B cell (primary cell): ENCODE data around the gene TOPBP1. TPM values are rescaled to one million over a fixed set of nuclear protein-coding genes. Genes with fewer than 3 reads are reported as not detected.

Experiments
- ATAC-seq: fragments of 200-7000 bp; cut with Tn5 transposase; one replicate; pipeline ENCODE4 v1.10.0; 2021; ENCODE audit warnings: low read depth, mild to moderate bottlenecking, moderate number of reproducible peaks, moderate library complexity
- CTCF ChIA-PET: fragments of 350-600 bp; sonication (Branson Sonifier 250); formaldehyde crosslinking; loops from one replicate; lab custom pipeline; 2021; ENCODE audit warnings: antibody characterized with exemption, inconsistent platforms; lab: Charles Lee
- POLR2A ChIA-PET: fragments of 350-600 bp; sonication (Branson Sonifier 250); formaldehyde crosslinking; loops from one replicate; lab custom pipeline; 2021; ENCODE audit warnings: antibody characterized with exemption; lab: Charles Lee
- DNase-seq: peaks from one replicate; pipeline ENCODE4 v3.0.0; 2013
- H2AFZ ChIP-seq: 2 replicates; pipeline ENCODE4 v1.6.1; 2012; ENCODE audit warnings: mild to moderate bottlenecking, low read depth, low read length; ENCODE audit not compliant: insufficient read depth, poor library complexity, severe bottlenecking
- H3K27ac ChIP-seq, 2 donors: 1 replicate in 1 of 2; 2 replicates in 1 of 2; pipeline ENCODE4 v1.5.1; 2012 to 2013; ENCODE audit warnings: low read length in 2 of 2, mild to moderate bottlenecking in 2 of 2, moderate library complexity in 1 of 2
- H3K27me3 ChIP-seq, 4 experiments: fragments of 200-600 bp in 1 of 4; sonication (generic) in 1 of 4; replicated peaks in 1 of 4; 1 replicate in 2 of 4; 2 replicates in 2 of 4; pipeline versions ENCODE4 v1.6.1 to v1.7.0; 2013 to 2016; ENCODE audit warnings: low read length in 3 of 4, mild to moderate bottlenecking in 2 of 4, mixed read lengths in 1 of 4, moderate library complexity in 1 of 4; ENCODE audit not compliant: insufficient read depth in 4 of 4, control insufficient read depth in 3 of 4; ENCODE audit errors: control extremely low read depth in 1 of 4
- H3K36me3 ChIP-seq, 2 experiments: replicated peaks in 1 of 2; 1 replicate in 1 of 2; 2 replicates in 1 of 2; pipeline versions ENCODE4 v1.6.1 to v1.7.1; 2013; ENCODE audit warnings: low read length in 1 of 2; ENCODE audit not compliant: insufficient read depth in 2 of 2, control insufficient read depth in 1 of 2; ENCODE audit errors: control extremely low read depth in 1 of 2, extremely low read depth in 1 of 2
- H3K4me1 ChIP-seq, 2 donors: fragments of 200-600 bp in 1 of 2; sonication (generic) in 1 of 2; 1 replicate in 1 of 2; 2 replicates in 1 of 2; pipeline versions ENCODE4 v1.5.1 to v1.6.1; 2013 to 2017; ENCODE audit warnings: low read length in 2 of 2; ENCODE audit not compliant: control insufficient read depth in 2 of 2, insufficient read depth in 2 of 2
- H3K4me2 ChIP-seq: replicated peaks from 2 replicates; pipeline ENCODE3; 2012; ENCODE audit warnings: mild to moderate bottlenecking, low read depth, low read length; ENCODE audit not compliant: poor library complexity, severe bottlenecking
- H3K4me3 ChIP-seq, 5 experiments: fragments of 200-600 bp in 1 of 5; sonication (generic) in 1 of 5; 1 replicate in 3 of 5; 2 replicates in 2 of 5; pipeline versions ENCODE4 v1.5.1 to v1.7.0; 2011 to 2016; ENCODE audit warnings: low read length in 4 of 5, mild to moderate bottlenecking in 4 of 5, low read depth in 2 of 5, control low read depth in 1 of 5, moderate library complexity in 1 of 5; ENCODE audit not compliant: insufficient read depth in 1 of 5; ENCODE audit errors: control extremely low read depth in 1 of 5, extremely low read depth in 1 of 5
- H3K79me2 ChIP-seq: fragments of 200-600 bp; sonication (generic); one replicate; pipeline ENCODE4 v1.6.0; 2016; ENCODE audit warnings: low read length; ENCODE audit not compliant: control insufficient read depth, insufficient read depth
- H3K9ac ChIP-seq: fragments of 200-600 bp; sonication (generic); 2 replicates; pipeline ENCODE4 v1.6.1; 2017; ENCODE audit warnings: mild to moderate bottlenecking, low read length, moderate library complexity
- H3K9me3 ChIP-seq, 3 donors: one replicate each; pipeline versions ENCODE4 v1.6.1 to v1.7.1; 2013; ENCODE audit warnings: low read length in 2 of 3; ENCODE audit not compliant: control insufficient read depth in 2 of 3, insufficient read depth in 1 of 3; ENCODE audit errors: control extremely low read depth in 1 of 3
- H4K20me1 ChIP-seq: 2 replicates; pipeline ENCODE4 v1.6.0; 2012; ENCODE audit warnings: mild to moderate bottlenecking, low read length; ENCODE audit not compliant: insufficient read depth, control insufficient read depth, poor library complexity, severe bottlenecking
- H3K27ac Mint-ChIP-seq: one replicate; pipeline ENCODE4 v1.8.0; 2021; ENCODE audit warnings: mixed read lengths
- H3K27me3 Mint-ChIP-seq: one replicate; pipeline ENCODE4 v1.8.0; 2021; ENCODE audit warnings: mixed read lengths
- H3K4me1 Mint-ChIP-seq: one replicate; pipeline ENCODE4 v1.8.0; 2021; ENCODE audit warnings: mixed read lengths
- H3K4me3 Mint-ChIP-seq: one replicate; pipeline ENCODE4 v1.8.0; 2021; ENCODE audit warnings: mixed read lengths
- H3K9me3 Mint-ChIP-seq: one replicate; pipeline ENCODE4 v1.8.0; 2022; ENCODE audit warnings: mixed read lengths; ENCODE audit not compliant: insufficient read depth
- EZH2 ChIP-seq: IDR thresholded peaks from 2 replicates; pipeline ENCODE4 v1.6.1; 2012; ENCODE audit warnings: borderline replicate concordance, low read depth, mild to moderate bottlenecking, moderate library complexity, low read length; ENCODE audit not compliant: insufficient read depth, poor library complexity, severe bottlenecking
- WGBS: methylation state at CpG from one replicate; pipeline ENCODE4 v1.1.5; 2013; ENCODE audit warnings: missing lambda C conversion rate; ENCODE audit not compliant: insufficient coverage; 5-methylcytosine and 5-hydroxymethylcytosine counted together
- intact Hi-C: fragments of 100-400 bp; cut with micrococcal nuclease; formaldehyde crosslinking; loops from one replicate; pipeline ENCODE4 v1.10.0; 2022
- polyA plus RNA-seq: library from polyadenylated mRNA; depleted of rRNA; stranded (reverse); fragments of >200 nt; gene quantifications from 2 replicates; pipeline ENCODE4 v1.2.3, GENCODE V29; 2012
- total RNA-seq, 2 donors: library from RNA; stranded (reverse); fragments of 120-200 nt in 1 of 2; gene quantifications; 1 replicate in 1 of 2; 2 replicates in 1 of 2; pipeline versions ENCODE4 v1.2.3 to v1.2.4, GENCODE V29; 2013 to 2022
- TF ChIP-seq, protein P1 (sequence below): fragments of 200-600 bp; IDR thresholded peaks from one replicate; pipeline ENCODE4 v1.8.0; 2022; ENCODE audit warnings: antibody characterized with exemption, mild to moderate bottlenecking

TOPBP1 gene
- total and polyA plus RNA-seq, 2 donors (not counting 1 experiment from before 2014, with no cell fraction given), result 34.2 to 53.7 TPM

GRCh38 chr3:133694288-133695268, 32.8 kb upstream of the TOPBP1 start:
- Histone ChIP-seq H3K9ac (no peak overlapping the region), H3K27me3 (no peaks in the 10 kb centered on the region), H3K9me3 (peaks cover 0 to 14% (median 8%) of the 10 kb centered on the region in 3 donors), H3K4me1 (no peaks in the 10 kb centered on the region), H3K4me3 (no peak overlapping the region), H2AFZ (no peak overlapping the region), H4K20me1 (no peaks in the 10 kb centered on the region), H3K27ac (no peak overlapping the region), H3K4me2 (no peak overlapping the region), H3K79me2 (no peaks in the 10 kb centered on the region), H3K36me3 (no peaks in the 10 kb centered on the region)
- H3K27ac Mint-ChIP-seq, result no peak overlapping the region
- ChIA-PET POLR2A (no interaction called here), CTCF (no interaction called here)
- intact Hi-C loops, result no loop called here
- no peak for DNase-seq
- no peak for ATAC-seq
- no peak overlapping the region for H3K4me3 Mint-ChIP-seq
- 84% methylated on average over 8 of the region's 9 CpGs for WGBS
- no peaks in the 10 kb centered on the region for H3K4me1 Mint-ChIP-seq
- peaks cover 6% of the 10 kb centered on the region for H3K27me3 Mint-ChIP-seq
- no peak for TF ChIP-seq EZH2
- TF ChIP-seq, protein P1, sequence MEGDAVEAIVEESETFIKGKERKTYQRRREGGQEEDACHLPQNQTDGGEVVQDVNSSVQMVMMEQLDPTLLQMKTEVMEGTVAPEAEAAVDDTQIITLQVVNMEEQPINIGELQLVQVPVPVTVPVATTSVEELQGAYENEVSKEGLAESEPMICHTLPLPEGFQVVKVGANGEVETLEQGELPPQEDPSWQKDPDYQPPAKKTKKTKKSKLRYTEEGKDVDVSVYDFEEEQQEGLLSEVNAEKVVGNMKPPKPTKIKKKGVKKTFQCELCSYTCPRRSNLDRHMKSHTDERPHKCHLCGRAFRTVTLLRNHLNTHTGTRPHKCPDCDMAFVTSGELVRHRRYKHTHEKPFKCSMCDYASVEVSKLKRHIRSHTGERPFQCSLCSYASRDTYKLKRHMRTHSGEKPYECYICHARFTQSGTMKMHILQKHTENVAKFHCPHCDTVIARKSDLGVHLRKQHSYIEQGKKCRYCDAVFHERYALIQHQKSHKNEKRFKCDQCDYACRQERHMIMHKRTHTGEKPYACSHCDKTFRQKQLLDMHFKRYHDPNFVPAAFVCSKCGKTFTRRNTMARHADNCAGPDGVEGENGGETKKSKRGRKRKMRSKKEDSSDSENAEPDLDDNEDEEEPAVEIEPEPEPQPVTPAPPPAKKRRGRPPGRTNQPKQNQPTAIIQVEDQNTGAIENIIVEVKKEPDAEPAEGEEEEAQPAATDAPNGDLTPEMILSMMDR, result no peak
- no peaks in the 10 kb centered on the region for H3K9me3 Mint-ChIP-seq

DNA sequence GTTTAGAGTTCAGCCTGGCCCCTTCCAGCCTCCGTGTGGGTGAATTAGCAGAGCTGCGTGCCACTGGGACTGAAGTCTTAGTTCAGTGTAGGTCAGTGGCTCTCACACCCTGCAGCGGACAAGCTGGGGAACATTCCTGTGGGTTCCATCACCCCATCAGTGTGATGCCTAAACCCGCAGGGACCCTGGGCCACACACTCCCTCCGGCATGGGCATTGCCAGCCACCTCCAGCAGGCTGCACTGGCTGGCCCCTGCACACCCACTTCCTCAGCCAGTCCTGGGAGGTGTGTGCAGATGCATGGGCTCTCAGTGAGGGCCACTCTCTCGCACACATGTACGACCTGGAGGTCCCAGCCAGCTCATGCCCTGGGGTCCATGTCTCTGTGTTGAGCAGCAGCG, 32.1 kb upstream of the TOPBP1 start:
- H3K27me3 Mint-ChIP-seq, result peaks cover 6% of the 10 kb centered on the region
- ChIA-PET POLR2A (no interaction called here), CTCF (no interaction called here)
- Histone ChIP-seq H3K27ac (no peak overlapping the region), H3K4me1 (no peaks in the 10 kb centered on the region), H2AFZ (no peak overlapping the region), H3K9me3 (peaks cover 0 to 9% (median 8%) of the 10 kb centered on the region in 3 donors), H3K36me3 (no peaks in the 10 kb centered on the region), H4K20me1 (no peaks in the 10 kb centered on the region), H3K27me3 (no peaks in the 10 kb centered on the region), H3K4me3 (no peak overlapping the region), H3K9ac (no peak overlapping the region), H3K79me2 (no peaks in the 10 kb centered on the region), H3K4me2 (no peak overlapping the region)
- WGBS, result 93% methylated on average over 7 of the region's 8 CpGs
- intact Hi-C loops, result no loop called here
- no peak for TF ChIP-seq EZH2
- TF ChIP-seq, protein P1, result no peak
- no peaks in the 10 kb centered on the region for H3K4me1 Mint-ChIP-seq
- no peak for DNase-seq
- no peak for ATAC-seq
- H3K27ac Mint-ChIP-seq, result no peak overlapping the region
- no peaks in the 10 kb centered on the region for H3K9me3 Mint-ChIP-seq
- H3K4me3 Mint-ChIP-seq, result no peak overlapping the region
